Measurements from ENCODE around the gene SF3B5.
"Not testable (repeated sequence)": the region's sequence is repeated elsewhere in the genome, so short reads cannot be mapped to it uniquely, and the experiment has no call there.

The SF3B5 gene

GRCh38 chr6:144095134-144096002, at the start of gene SF3B5:
SF3B5 (minus strand) TSS chr6:144095573; CDS start chr6:144095497, 76 bp downstream.
- peak; percentile 95 to 96 for DNase-seq

DNA sequence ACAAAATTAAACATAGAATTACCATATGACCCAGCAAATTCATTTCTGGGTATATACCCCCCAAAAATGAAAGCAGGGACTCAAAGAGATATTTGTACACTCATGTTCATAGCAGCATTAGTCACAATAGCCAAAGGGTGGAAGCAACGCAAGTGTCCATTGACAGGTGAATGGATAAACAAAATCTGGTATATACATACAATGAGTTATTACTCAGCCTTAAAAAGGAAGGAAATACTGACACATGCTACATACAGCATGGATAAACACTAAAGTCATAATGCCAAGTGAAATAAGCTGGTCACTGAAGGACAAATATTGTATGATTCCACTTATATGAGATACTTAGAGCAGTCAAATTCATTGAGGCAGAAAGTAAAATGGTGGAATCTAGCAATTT, 49.6 kb upstream of the SF3B5 start:
- no peak for DNase-seq

- DNase-seq, result no peak
Measured at GRCh38 chr6:144143878-144144277, 48.5 kb upstream of the SF3B5 start.

GRCh38 chr6:144143106-144143505, 47.7 kb upstream of the SF3B5 start:
- no peak for DNase-seq

- DNase-seq, result no peak
Measured at GRCh38 chr6:144141470-144141869, 46.1 kb upstream of the SF3B5 start.

GRCh38 chr6:144140867-144141266, 45.5 kb upstream of the SF3B5 start:
- no peak for DNase-seq

DNA sequence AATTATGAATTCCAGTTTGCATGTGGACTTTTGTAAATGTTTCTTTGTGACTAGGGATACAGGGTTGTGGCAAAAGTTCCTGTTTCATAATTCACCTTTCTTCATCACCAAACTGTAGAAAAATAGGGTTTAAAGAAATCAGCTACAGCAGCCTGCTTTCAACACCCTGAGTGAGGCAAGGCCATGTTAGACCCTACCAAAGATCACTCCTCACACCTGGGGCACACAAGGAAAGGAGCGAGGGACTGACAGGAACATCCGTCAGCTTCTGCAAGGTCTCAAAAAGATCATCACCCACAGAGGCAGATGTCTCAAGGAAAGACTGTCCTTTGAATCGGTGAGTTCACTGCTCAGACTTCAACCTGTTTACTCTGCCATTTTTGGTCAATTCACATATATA, 44.4 kb upstream of the SF3B5 start:
- DNase-seq, result no peak

DNA sequence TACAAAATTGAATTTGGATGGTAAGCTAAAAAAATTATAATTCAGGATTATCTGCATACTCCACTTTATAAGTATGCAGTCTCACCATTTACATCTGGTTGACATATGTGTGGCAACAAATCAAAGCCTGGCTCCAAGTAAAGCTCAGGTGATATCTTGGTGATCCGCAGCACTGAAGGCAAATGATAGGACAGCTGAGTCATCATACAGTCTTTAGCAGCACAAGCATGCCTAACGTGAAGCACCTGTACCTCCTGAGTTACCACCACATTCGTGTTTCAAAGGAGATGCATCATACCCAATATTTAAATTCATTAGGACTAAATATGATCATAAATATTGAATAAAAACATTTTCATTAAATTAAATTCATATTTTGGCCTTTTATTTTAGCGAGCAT, 43.2 kb upstream of the SF3B5 start:
- no peak for DNase-seq

GRCh38 chr6:144134737-144135136, 39.4 kb upstream of the SF3B5 start:
- DNase-seq, result no peak

GRCh38 chr6:144134176-144134575, 38.8 kb upstream of the SF3B5 start:
- no peak for DNase-seq

DNA sequence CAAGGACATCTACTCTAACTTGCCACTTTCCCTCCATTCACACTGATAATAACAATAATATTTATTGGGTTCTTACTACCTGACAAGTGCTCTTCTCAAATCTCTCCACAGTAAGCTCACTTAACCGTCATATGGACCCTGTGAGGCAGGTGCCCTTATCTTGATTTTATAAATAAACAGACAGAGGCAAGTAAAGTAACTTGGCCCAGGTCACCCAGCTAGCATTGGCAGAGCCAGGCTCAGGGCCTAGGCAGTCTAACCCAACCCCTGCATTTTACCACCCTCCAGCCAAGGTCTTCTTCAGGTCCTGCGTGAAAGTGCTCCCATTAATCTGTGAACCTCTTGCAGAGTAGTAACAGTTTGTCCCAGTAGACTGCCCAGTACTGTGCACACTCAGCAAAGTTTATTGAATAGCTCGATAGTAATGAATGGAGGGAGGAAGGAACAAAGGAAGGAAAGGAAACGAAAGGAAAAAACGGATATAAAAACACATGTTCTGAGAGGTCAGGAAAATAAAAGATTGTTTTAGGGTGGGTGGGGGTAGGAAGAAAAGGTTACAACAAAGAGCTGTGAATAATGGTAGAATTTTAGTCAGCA, 38.0 kb upstream of the SF3B5 start:
- no peak for DNase-seq

- not testable (repeated sequence) for DNase-seq
Measured at GRCh38 chr6:144132167-144132690, 36.9 kb upstream of the SF3B5 start.

DNA sequence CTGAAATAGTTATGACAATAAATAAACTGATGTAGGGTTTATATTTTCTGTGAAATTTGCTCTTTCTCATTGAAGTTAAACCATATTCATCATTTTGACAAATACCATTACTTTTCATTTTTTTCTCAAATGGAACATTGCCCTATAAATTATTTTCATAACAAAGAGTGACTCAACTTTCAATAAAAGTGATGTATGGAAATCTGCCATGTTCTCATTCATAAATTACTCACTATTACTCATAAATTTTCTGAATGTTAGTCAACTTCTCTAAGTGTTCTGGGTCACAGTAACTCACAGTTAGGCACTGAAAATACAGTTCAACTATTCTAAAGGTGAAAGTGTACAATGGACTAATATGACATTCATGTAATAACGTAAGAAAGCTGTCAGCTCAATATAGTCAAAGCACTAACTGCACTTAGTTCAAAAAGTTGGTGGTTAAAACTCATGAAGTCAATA, 35.9 kb upstream of the SF3B5 start:
- no peak for DNase-seq

DNA sequence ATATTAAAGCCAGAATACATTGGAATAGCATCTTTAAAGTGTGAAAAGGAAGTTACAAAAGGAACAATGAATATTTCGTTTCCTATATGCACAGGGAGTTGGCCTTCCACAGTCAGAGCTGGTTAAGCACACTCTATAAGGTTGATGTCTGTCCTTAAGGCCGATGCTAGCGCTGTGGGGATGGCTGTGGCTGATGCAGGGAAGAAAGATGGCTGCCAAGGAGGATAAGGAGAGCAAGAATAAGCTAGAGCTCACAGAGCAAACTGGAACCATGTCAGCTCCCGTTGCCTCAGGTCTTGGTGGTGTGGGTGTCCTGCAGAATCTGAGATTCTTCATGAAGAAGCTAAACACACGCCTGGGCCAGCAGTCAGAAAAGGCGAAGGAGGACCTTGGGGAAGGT, 34.1 kb upstream of the SF3B5 start:
- no peak for DNase-seq

DNA sequence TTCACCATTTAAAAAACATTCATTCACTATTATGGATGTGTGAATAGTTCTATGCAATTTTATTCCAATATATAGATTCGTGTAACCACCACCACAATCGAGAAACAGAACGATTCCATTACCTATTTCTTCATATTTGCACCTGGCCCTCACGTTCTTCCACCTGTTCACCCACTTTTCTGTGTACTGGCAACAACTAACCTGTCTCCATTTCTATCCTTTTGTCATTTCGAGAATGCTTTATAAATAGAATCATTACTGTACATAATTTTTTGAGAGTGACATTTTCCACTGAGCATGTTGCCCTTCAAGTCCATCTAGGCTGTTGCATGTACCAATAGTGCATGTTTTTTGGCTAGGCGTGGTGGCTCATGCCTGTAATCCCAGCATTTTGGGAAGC, 31.7 kb upstream of the SF3B5 start:
- DNase-seq, result no peak

GRCh38 chr6:144123836-144124235, 28.5 kb upstream of the SF3B5 start:
- DNase-seq, result no peak

DNA sequence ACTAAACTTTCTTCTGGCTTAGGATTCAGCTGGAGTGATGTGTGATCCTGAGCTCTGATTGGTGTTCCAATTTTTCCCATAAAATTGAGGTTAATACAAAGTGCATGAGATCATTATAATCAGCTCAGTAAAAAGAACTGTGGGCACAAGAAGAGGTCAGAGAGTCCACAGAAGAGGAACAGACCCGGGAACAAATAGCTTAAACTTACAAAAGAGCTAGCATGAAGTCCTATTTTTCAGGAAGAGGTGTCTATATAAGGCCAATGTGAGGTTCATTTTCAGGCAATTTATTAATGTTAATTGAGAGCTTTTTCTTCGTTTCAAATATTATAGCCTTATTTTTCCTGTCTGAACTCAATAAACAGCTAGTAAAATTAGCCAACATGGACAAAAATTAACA, 28.0 kb upstream of the SF3B5 start:
- DNase-seq, result no peak

GRCh38 chr6:144122861-144123260, 27.5 kb upstream of the SF3B5 start:
- no peak for DNase-seq

GRCh38 chr6:144119376-144119775, 24.0 kb upstream of the SF3B5 start:
- DNase-seq, result no peak

DNA sequence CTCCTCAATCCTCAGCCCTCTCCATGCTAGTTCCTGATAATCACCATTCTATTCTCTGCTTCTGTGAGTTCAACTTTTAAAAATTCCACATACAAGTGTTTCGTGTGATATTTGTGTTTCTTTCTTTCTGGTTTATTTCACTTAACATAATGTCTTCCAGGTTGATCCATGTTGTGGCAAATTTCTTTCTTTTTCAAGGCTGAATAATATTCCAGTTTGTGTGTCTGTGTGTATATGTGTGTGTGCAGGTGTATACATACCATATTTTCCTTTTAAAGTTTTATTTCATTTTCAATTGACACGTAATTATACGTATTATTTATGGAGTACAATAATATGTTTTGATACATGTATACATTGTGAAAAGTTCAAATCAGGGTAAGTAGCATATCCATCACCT, 19.8 kb upstream of the SF3B5 start:
- DNase-seq, result no peak

DNA sequence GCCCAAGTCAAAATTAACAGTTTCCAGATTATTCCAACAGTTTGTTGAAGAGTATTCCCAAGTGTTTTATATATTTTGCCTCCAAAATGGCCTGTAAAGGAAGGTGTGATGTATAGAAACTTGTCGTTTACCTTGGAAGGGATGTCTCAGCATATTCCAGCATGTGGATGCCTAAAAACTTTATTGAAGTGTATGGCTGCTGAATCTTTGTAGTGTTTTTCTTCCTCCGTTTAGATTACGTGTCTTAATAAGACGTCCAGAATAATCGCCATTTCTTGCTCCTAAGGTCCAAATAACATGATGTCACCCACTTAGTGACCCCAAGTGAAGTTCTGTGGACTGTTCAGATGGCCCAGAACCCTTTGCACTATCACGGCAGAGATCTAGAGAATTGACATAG, 18.0 kb upstream of the SF3B5 start:
- DNase-seq, result no peak

- no peak for DNase-seq
Measured at GRCh38 chr6:144110210-144110609, 14.8 kb upstream of the SF3B5 start.

- no peak for DNase-seq
Measured at GRCh38 chr6:144106206-144106605, 10.8 kb upstream of the SF3B5 start.

GRCh38 chr6:144104898-144105487, 9.6 kb upstream of the SF3B5 start:
- no peak for DNase-seq

All from activated T-cell treated with anti-CD3 and anti-CD28 coated beads, Interleukin-2, amount 50 U/mL, for 48 hours (primary cell).